Measurements from ENCODE around the gene RBM48.

DNA sequence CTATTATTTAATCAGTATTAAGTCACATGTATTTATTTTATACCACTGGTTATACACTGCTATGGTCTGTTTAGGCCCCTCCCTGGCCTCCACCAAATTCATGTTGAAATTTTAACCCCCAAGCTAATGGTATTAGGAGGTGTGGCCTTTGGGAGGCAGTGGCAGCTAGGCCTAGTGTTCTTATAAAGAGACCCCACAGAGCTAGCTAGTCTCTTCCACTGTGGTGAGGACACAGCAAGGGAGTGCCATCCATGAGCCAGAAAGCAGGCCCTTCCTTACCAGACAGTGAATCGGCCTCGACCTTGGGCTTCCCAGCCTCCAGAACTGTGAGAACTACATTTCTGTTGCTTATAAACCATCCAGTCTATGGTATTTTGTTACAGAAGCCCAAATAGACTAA, 28.7 kb downstream of the RBM48 start:
- TF ChIP-seq CTCF (IDR thresholded peaks at IDR 0.05), result no peak
- TF ChIP-seq POLR2A (IDR thresholded peaks at IDR 0.05), result no peak
- no peak for TF ChIP-seq EP300 (IDR thresholded peaks at IDR 0.05)
